Mammary epithelial cell (primary cell): ENCODE measurements around the gene GPC1.

ENCODE experiments used
- CTCF ChIP-seq, 2 donors: IDR thresholded peaks in 1 of 2; conservative IDR thresholded peaks in 1 of 2; 2 replicates each; pipeline ENCODE4 v1.5.1; 2011 to 2012; ENCODE audit warnings: inconsistent platforms in 2 of 2, low read length in 2 of 2, mild to moderate bottlenecking in 2 of 2, control low read depth in 1 of 2, low read depth in 1 of 2; ENCODE audit not compliant: insufficient read depth in 1 of 2; ENCODE audit errors: extremely low read depth in 1 of 2
- EZH2 ChIP-seq: IDR thresholded peaks from 2 replicates; pipeline ENCODE4 v1.6.1; 2012; ENCODE audit warnings: low read length, inconsistent platforms, borderline replicate concordance

GRCh38 chr2:240512109-240512485 is 76.6 kb downstream of the GPC1 start:
- TF ChIP-seq CTCF (conservative IDR thresholded peaks at IDR 0.05 in 1 of 2, IDR thresholded peaks at IDR 0.05 in 1 of 2; ENCODE audit: extremely low read depth in 1 of 2, insufficient read depth in 1 of 2, low read depth in 1 of 2, low read length in 2 of 2) (no peak), EZH2 (no peak)
